ENCODE measurements around the gene SGMS1. TPM values are rescaled to one million over a fixed set of nuclear protein-coding genes. Genes with fewer than 3 reads are reported as not detected.
"Not testable (repeated sequence)": the region's sequence is repeated elsewhere in the genome, so short reads cannot be mapped to it uniquely, and the experiment has no call there.

The SGMS1 gene
- total and polyA plus RNA-seq, 7 donors, result 3.5 to 81.3 (median 55.7) TPM

- no peaks in the 10 kb centered on the region for H3K4me1 ChIP-seq
- intact Hi-C loops (cut with DNase I), result no loop called here
- H3K27me3 ChIP-seq, result no peaks in the 10 kb centered on the region
- 96% methylated on average over 5 of the region's 5 CpGs for WGBS, 2 donors
- no peak for DNase-seq
- H3K9me3 ChIP-seq, result no peaks in the 10 kb centered on the region
- no peak overlapping the region for H3K4me3 ChIP-seq
- TF ChIP-seq POLR2A (IDR thresholded peaks at IDR 0.05) (no peak), CTCF (IDR thresholded peaks at IDR 0.05) (no peak), EP300 (IDR thresholded peaks at IDR 0.05) (no peak), POLR2AphosphoS5 (IDR thresholded peaks at IDR 0.05) (no peak)
- H3K36me3 ChIP-seq, result no peaks in the 10 kb centered on the region
- no peak overlapping the region for H3K27ac ChIP-seq
Observed at GRCh38 chr10:50490241-50490640, 133.5 kb downstream of the SGMS1 start.

GRCh38 chr10:50484550-50484949 is 139.2 kb downstream of the SGMS1 start:
- H3K4me1 ChIP-seq; H3K4me3 ChIP-seq; H3K27ac ChIP-seq; intact Hi-C loops (cut with DNase I); H3K9me3 ChIP-seq; H3K36me3 ChIP-seq; DNase-seq; H3K27me3 ChIP-seq: not testable (repeated sequence)
- 93 to 96% methylated on average over 1 of the region's 1 CpG for WGBS, 2 donors

GRCh38 chr10:50480054-50481007 is 143.4 kb downstream of the SGMS1 start:
- no peaks in the 10 kb centered on the region for H3K36me3 ChIP-seq
- H3K4me1 ChIP-seq, result no peaks in the 10 kb centered on the region
- no peak overlapping the region for H3K4me3 ChIP-seq
- TF ChIP-seq POLR2A (IDR thresholded peaks at IDR 0.05), result no peak
- intact Hi-C loops (cut with DNase I), result no loop called here
- no peak overlapping the region for H3K27ac ChIP-seq
- peaks cover 0 to 2% (median 0%) of the 10 kb centered on the region in 4 donors for H3K9me3 ChIP-seq
- 95 to 96% methylated on average over 9 of the region's 9 CpGs for WGBS, 2 donors
- H3K27me3 ChIP-seq, result no peaks in the 10 kb centered on the region
- peak; percentile 51 for DNase-seq

- H3K36me3 ChIP-seq, result no peaks in the 10 kb centered on the region
- DNase-seq, result no peak
- no peaks in the 10 kb centered on the region for H3K9me3 ChIP-seq
- WGBS, 2 donors, result 84 to 85% methylated on average over 4 of the region's 4 CpGs
- intact Hi-C loops (cut with DNase I), result no loop called here
- no peaks in the 10 kb centered on the region for H3K4me1 ChIP-seq
- H3K4me3 ChIP-seq, result no peak overlapping the region
- H3K27me3 ChIP-seq, result no peaks in the 10 kb centered on the region
- H3K27ac ChIP-seq, result no peak overlapping the region
- TF ChIP-seq EP300 (IDR thresholded peaks at IDR 0.05) (no peak), POLR2AphosphoS5 (IDR thresholded peaks at IDR 0.05) (no peak), POLR2A (IDR thresholded peaks at IDR 0.05) (no peak), CTCF (IDR thresholded peaks at IDR 0.05) (no peak)
Observed at GRCh38 chr10:50477287-50478203, 146.2 kb downstream of the SGMS1 start.

- H3K4me1 ChIP-seq, result peaks cover 0 to 28% (median 24%) of the 10 kb centered on the region in 4 donors
- no peaks in the 10 kb centered on the region for H3K27me3 ChIP-seq
- intact Hi-C loops (cut with DNase I), result no loop called here
- H3K27ac ChIP-seq, result no peak overlapping the region
- no peaks in the 10 kb centered on the region for H3K36me3 ChIP-seq
- H3K9me3 ChIP-seq, result no peaks in the 10 kb centered on the region
- no peak for TF ChIP-seq EP300 (IDR thresholded peaks at IDR 0.05)
- no peak for TF ChIP-seq POLR2A (IDR thresholded peaks at IDR 0.05)
- no peak for TF ChIP-seq CTCF (IDR thresholded peaks at IDR 0.05)
- no peak for TF ChIP-seq POLR2AphosphoS5 (IDR thresholded peaks at IDR 0.05)
- WGBS, 2 donors, result 96 to 98% methylated on average over 2 of the region's 2 CpGs
- H3K4me3 ChIP-seq, result no peak overlapping the region
- no peak for DNase-seq
Observed at GRCh38 chr10:50473756-50474155, 150.0 kb downstream of the SGMS1 start.
